Measurements from ENCODE around the gene IGFBP5. TPM values are rescaled to one million over a fixed set of nuclear protein-coding genes. Genes with fewer than 3 reads are reported as not detected.
A peak's percentile ranks its signal among the peaks of the same experiment; 100 is the strongest.

Gene IGFBP5
- total RNA-seq, 1 donor from 2014 or later = 1,383 TPM

DNA sequence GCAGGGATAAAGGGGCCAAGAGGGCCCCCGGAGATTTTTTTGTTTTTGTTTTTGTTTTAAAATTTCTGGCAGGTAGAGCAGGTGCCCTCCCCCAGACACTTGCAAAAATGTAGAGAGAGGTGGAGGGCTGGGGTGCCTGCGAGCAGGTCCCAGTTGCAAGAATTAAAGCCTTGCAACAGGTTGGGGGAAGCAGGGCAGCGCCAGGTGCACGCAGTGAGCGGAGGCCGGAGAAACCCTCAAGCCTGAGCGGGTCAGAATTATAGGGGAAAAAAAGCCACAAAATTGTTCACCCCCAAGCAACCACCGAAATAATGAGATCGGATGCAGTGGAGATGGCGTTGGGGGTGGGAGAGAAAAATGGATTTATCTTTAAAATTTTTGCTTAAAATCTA, 527 bp downstream of the IGFBP5 start:
- no peak for DNase-seq (ENCODE audit: extremely low spot score, unreplicated experiment)
- Mint-ChIP-seq H3K36me3 (ENCODE audit: unreplicated experiment) (peaks cover 10% of the 10 kb centered on the region), H3K27ac (ENCODE audit: unreplicated experiment) (peak overlapping the region; percentile 84), H3K27me3 (ENCODE audit: unreplicated experiment) (no peaks in the 10 kb centered on the region), H3K4me1 (ENCODE audit: unreplicated experiment) (peaks cover 53% of the 10 kb centered on the region), H3K9me3 (ENCODE audit: unreplicated experiment) (no peaks in the 10 kb centered on the region), H3K4me3 (ENCODE audit: unreplicated experiment) (peak overlapping the region; percentile 93)
- TF ChIP-seq, protein P1, sequence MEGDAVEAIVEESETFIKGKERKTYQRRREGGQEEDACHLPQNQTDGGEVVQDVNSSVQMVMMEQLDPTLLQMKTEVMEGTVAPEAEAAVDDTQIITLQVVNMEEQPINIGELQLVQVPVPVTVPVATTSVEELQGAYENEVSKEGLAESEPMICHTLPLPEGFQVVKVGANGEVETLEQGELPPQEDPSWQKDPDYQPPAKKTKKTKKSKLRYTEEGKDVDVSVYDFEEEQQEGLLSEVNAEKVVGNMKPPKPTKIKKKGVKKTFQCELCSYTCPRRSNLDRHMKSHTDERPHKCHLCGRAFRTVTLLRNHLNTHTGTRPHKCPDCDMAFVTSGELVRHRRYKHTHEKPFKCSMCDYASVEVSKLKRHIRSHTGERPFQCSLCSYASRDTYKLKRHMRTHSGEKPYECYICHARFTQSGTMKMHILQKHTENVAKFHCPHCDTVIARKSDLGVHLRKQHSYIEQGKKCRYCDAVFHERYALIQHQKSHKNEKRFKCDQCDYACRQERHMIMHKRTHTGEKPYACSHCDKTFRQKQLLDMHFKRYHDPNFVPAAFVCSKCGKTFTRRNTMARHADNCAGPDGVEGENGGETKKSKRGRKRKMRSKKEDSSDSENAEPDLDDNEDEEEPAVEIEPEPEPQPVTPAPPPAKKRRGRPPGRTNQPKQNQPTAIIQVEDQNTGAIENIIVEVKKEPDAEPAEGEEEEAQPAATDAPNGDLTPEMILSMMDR (IDR thresholded peaks at IDR 0.05) = no peak

DNA sequence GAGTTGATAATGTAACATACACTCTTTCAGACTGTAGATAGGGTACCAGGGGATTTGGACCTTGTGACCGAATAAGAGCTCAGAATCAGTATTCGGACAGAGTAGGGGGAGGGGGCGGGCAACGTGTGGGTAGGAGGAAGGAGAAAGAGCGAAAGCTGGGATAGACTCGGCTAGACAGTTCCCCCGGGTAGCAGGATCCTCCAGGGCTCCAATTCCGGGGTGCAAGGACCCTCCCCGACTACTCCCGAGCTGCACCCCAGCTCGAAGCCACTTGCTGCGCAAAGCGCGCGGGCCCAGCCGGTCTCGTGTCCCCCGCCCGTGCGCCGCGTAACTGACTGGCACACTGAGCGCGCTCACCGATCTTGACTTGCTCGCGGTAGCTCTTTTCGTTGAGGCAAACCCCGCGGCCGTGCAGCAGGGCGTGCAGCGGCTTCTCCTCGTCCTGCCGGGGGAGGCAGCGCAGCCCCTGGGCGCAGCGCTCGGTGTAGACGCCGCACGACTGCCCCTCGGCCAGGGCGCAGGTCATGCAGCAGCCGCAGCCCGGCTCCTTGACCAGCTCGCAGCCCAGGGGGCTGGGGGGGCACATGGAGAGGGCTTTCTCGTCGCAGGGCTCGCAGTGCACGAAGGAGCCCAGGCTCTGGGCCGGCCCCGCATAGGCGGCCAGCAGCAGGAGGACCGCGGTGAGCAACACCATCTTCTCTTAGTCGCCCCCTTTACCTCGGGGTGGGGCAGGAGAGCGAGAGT, 1.1 kb downstream of the IGFBP5 start:
- TF ChIP-seq, protein P1 (IDR thresholded peaks at IDR 0.05) = no peak
- peak; percentile 87 for DNase-seq (ENCODE audit: extremely low spot score, unreplicated experiment)
- peaks cover 56% of the 10 kb centered on the region for H3K4me1 Mint-ChIP-seq (ENCODE audit: unreplicated experiment)
- peaks cover 16% of the 10 kb centered on the region for H3K36me3 Mint-ChIP-seq (ENCODE audit: unreplicated experiment)
- no peaks in the 10 kb centered on the region for H3K9me3 Mint-ChIP-seq (ENCODE audit: unreplicated experiment)
- H3K27me3 Mint-ChIP-seq (ENCODE audit: unreplicated experiment) = no peaks in the 10 kb centered on the region
- peak overlapping the region; percentile 84 for H3K27ac Mint-ChIP-seq (ENCODE audit: unreplicated experiment)
- peak overlapping the region; percentile 93 for H3K4me3 Mint-ChIP-seq (ENCODE audit: unreplicated experiment)

DNA sequence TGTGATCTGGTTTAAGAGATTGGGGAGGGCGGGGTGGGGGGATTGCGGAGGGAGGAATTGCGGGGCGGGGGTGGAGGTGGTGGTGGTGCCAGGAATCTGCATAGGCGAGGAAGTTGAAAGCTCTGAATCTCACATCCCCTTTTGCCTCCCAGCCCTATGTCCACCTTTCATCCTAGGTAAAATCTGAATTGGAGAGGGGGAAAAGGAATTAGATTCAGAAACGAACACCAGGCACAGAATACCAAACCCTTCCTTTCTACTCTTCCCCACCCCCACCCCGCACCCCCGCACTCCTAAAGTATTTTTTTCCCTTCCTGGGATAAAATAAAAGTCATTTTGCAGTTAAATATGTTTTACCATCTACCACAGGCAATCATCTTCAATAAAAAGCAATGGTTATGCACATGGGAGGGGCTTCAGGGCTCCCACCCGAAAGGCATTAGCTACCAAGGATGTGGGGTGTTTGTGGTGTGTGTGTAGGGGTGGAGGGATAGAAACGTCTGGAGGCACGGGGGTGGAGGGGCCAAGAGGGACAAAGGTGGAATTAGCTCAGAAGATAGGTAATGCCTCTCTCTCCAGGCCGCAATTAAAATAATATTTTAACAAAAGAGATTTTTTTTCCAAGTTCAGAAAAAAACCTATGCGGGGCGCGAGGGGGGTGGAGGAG, 1.8 kb downstream of the IGFBP5 start:
- Mint-ChIP-seq H3K9me3 (ENCODE audit: unreplicated experiment) (no peaks in the 10 kb centered on the region), H3K4me3 (ENCODE audit: unreplicated experiment) (peak overlapping the region; percentile 93), H3K27me3 (ENCODE audit: unreplicated experiment) (no peaks in the 10 kb centered on the region), H3K36me3 (ENCODE audit: unreplicated experiment) (peaks cover 23% of the 10 kb centered on the region), H3K27ac (ENCODE audit: unreplicated experiment) (peak overlapping the region; percentile 84), H3K4me1 (ENCODE audit: unreplicated experiment) (peaks cover 59% of the 10 kb centered on the region)
- no peak for DNase-seq (ENCODE audit: extremely low spot score, unreplicated experiment)
- TF ChIP-seq, protein P1 (IDR thresholded peaks at IDR 0.05) = no peak

DNA sequence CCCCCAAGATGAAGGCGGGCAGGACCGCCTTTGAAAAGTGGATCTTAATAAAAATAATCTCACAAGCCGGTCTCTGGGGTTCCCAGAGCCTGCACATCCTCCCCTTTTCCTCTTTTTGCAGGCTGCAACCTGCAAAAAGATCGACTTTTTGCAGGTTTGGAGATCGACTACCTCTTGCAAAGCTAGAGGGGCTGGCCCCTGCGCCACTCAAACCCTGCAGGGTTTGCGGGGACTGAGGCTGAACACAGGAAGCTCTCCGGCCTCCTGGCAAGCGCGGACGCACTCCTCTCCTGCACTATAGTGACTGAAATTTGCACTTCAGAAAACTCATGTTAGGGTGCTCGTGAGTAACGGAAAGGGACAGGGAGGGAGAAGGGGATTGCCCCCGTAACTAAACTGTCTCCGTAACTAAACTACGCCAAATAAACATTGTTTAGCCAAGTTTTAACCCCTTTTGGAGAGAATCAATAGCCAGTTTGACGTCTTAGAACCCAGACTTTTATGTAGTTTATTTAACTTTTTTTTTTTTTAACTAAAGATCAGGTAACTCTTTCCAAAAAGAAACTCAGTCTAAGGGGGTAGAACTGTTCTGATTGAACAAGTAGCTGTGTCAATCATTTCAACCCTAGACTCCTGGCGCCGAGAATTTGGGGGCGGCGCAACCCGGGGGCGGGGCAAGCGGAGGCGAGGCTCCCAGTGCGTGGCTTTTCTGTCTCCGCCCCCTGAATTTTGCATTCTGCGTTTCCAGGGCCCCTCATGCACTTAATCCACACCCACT, 2.5 kb downstream of the IGFBP5 start:
- peak overlapping the region; percentile 93 for H3K4me3 Mint-ChIP-seq (ENCODE audit: unreplicated experiment)
- H3K4me1 Mint-ChIP-seq (ENCODE audit: unreplicated experiment) = peaks cover 64% of the 10 kb centered on the region
- no peaks in the 10 kb centered on the region for H3K27me3 Mint-ChIP-seq (ENCODE audit: unreplicated experiment)
- TF ChIP-seq, protein P1 (IDR thresholded peaks at IDR 0.05) = no peak
- peak; percentile 93 for DNase-seq (ENCODE audit: extremely low spot score, unreplicated experiment)
- no peaks in the 10 kb centered on the region for H3K9me3 Mint-ChIP-seq (ENCODE audit: unreplicated experiment)
- peak overlapping the region; percentile 89 for H3K27ac Mint-ChIP-seq (ENCODE audit: unreplicated experiment)
- peaks cover 29% of the 10 kb centered on the region for H3K36me3 Mint-ChIP-seq (ENCODE audit: unreplicated experiment)

All from osteocyte (in vitro differentiated cells).